ENCODE data around the gene SRRT.
A peak's percentile ranks its signal among the peaks of the same experiment; 100 is the strongest.
"Not testable (repeated sequence)": the region's sequence is repeated elsewhere in the genome, so short reads cannot be mapped to it uniquely, and the experiment has no call there.

The SRRT gene

GRCh38 chr7:100874577-100875355 lies at the start of gene SRRT:
SRRT (plus strand) TSS chr7:100875103; CDS start chr7:100875591, 488 bp downstream.
- peak; percentile 98 for DNase-seq

- DNase-seq, result no peak
These were observed 49.7 kb upstream of the SRRT start for GRCh38 chr7:100825215-100825671.

- DNase-seq, result peak; percentile 39
These were observed 49.0 kb upstream of the SRRT start for GRCh38 chr7:100825751-100826513.

- DNase-seq, result no peak
These were observed 48.2 kb upstream of the SRRT start for GRCh38 chr7:100826514-100827329.

GRCh38 chr7:100827330-100828226 lies 47.3 kb upstream of the SRRT start, which contains the start of gene EPHB4:
EPHB4 (minus strand) TSS chr7:100827523; CDS start chr7:100827030, 493 bp downstream.
- peak; percentile 71 for DNase-seq

- no peak for DNase-seq
These were observed 45.7 kb upstream of the SRRT start for GRCh38 chr7:100829150-100829716.

GRCh38 chr7:100830396-100830795 lies 44.5 kb upstream of the SRRT start:
- DNase-seq, result no peak

GRCh38 chr7:100832281-100832633 lies 42.6 kb upstream of the SRRT start:
- DNase-seq, result no peak

- no peak for DNase-seq
These were observed 38.7 kb upstream of the SRRT start for GRCh38 chr7:100835903-100836811.

GRCh38 chr7:100836812-100837098 lies 38.1 kb upstream of the SRRT start:
- DNase-seq, result no peak

GRCh38 chr7:100837099-100837836 lies 37.6 kb upstream of the SRRT start:
- DNase-seq, result peak; percentile 93

- DNase-seq, result no peak
These were observed 35.5 kb upstream of the SRRT start for GRCh38 chr7:100839361-100839760.

GRCh38 chr7:100840470-100841100 lies 34.3 kb upstream of the SRRT start:
- DNase-seq, result no peak

GRCh38 chr7:100847360-100847759 lies 27.5 kb upstream of the SRRT start:
- DNase-seq, result no peak

GRCh38 chr7:100852048-100852872 lies 22.6 kb upstream of the SRRT start, which contains the start of gene SLC12A9:
SLC12A9 (plus strand) TSS chr7:100852713; CDS start chr7:100854198, 1,485 bp downstream.
- DNase-seq, result peak; percentile 91

GRCh38 chr7:100854146-100854895 lies 20.6 kb upstream of the SRRT start:
- DNase-seq, result no peak

- not testable (repeated sequence) for DNase-seq
These were observed 20.0 kb upstream of the SRRT start for GRCh38 chr7:100854899-100855298.

- no peak for DNase-seq
These were observed 19.4 kb upstream of the SRRT start for GRCh38 chr7:100855515-100855914.

Measured in NCI-H2171 treated with DMSO at 0.1 percent for 48 hours (cell line).